HG02981 (cell line): ENCODE measurements around the gene ALPL.

Experiments used
- ATAC-seq: cut with Tn5 transposase; IDR thresholded peaks from one replicate; pipeline ENCODE4 v1.9.1; 2021; ENCODE audit warnings: mild to moderate bottlenecking, moderate library complexity; ENCODE audit not compliant: unreplicated experiment

Gene ALPL

DNA sequence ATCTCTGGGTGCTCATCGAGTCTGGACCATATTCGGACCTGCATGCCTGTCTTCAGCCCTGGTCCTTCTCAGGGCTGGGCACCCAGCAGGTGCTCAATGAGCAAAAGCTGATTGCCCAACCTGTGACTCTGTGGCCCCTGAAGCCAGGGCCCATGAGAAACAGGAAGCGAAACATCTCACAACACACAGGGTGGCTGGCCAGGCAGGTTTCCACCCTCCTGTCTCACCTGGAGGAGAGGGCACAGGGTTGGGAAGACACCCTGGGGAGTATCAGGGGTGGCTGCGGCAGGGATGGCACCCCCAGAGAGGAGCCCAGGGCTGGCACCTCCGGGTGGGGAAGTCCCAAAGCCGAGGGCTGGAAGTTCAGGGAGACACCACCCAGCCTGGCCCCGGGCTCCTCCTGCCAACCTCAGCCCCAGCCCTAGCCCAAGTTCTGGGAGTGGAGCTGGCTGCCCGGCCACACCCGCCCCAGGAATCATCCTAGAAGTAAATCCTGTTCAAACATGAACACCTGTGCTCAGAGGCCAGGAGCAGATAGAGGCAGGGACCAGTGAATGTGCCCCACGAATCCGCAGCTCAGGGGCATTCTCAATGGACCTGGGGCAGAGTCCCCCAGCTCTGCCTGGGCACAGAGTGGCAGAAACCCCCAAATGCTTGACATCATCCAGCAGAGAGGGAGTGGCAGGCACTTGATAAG is 105.3 kb downstream of the ALPL start:
- ATAC-seq: no peak

DNA sequence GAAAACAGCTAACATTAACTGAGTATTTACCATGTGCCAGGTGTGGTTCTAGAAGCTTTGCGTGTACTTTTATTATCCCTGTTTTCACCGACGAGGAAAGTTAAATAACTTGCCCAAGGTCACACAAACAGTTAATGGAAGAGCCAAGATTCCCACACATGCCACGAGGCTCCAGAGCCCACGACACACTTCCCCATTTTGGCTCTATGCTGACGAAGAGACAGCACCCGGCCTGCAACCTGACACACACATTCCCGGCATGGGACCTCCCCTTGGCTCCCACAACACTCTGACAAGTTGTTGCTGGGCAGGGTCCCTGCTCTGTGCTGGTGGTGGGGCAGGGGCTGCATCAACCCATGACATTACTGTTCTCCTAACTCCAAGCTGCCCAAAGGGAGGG is 107.1 kb downstream of the ALPL start:
- ATAC-seq: no peak

DNA sequence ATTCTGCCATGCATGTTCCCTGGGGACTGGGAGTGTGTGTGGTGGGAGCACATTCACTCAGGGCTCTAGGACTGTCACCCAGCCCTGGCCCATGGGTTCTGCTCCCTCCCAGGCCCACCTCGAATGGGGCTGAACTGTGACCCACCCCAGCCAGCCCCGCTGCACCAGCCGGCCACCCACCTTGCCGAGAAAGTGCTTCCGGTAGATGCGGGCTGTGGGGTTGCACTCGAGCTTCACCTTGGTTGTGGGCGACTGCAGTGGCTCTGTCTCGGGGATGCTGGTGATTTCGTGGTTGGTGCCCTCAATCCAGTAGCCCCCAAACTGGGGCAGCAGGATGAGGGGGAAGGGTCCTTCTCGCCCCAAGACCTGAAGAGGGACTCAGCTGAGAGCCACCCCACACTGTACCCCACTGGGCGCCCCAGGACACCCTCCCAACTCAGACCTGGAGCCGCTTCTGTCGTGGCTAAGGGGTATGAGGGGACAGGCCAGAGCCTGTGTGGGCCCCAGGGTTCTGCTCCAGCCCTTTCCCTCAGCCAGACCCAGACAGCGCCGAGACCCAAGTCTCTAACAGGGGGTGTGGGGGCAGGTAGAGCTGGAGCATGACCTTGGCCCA is 108.0 kb downstream of the ALPL start:
- ATAC-seq: no peak

DNA sequence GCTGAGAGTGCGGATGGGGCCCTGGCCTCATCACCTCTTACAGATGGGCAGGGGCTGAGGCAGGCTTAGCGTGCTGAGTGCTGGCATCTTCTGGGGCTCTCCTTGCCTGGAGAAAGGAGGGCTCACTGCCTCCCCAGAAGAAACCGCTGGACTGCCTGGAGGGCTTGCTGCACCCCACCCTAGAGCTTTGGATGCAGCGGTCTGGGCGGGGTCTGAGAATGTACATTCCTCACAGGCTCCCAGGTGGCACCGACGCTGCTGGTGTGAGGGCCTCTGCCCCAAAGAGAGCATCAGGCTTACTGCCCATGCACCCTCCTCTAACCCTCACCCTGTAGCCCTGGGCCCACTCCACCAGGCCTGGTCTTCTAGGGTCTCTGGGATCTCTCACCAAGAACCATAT is 108.8 kb downstream of the ALPL start:
- ATAC-seq: no peak

DNA sequence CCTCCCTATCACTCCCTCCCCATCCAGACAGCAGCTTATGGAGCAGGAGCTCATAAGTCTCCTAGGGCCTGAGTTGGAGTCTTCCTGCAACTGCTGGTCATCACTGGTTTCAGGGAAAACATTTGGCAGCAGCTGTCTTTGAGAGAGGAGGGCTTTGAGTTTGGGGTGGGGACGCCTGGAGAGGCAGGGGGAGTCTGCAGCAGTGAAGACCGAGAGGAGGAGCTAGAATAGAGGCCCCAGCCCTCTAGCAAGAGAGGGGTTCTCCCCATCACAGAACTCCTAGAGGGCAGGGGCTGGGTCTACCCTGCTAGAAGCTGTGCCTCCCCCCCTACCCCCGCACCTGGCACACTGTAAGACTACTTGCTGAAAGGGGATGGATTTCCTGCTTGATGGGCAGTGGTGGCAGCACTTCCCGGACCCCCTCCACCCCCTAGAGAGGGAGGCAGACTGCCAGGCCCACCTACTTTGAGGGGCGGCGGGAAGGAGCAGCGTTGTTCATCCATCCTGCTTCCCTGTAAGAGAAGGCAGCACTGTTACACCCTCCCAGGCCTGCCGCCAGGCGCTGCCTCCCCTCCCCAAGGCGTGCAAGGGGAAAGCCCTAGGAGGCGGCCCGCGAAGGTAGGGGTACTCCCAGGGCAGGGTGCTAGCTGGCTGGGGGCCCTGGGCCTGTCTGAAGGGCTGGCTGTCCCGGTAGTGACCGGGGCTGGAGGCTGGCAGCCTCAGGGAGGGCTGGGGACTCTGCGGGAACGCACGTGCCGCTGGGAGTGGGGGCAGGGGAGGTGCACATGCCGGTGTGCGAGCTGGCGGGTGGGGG is 109.5 kb downstream of the ALPL start:
- no peak for ATAC-seq

DNA sequence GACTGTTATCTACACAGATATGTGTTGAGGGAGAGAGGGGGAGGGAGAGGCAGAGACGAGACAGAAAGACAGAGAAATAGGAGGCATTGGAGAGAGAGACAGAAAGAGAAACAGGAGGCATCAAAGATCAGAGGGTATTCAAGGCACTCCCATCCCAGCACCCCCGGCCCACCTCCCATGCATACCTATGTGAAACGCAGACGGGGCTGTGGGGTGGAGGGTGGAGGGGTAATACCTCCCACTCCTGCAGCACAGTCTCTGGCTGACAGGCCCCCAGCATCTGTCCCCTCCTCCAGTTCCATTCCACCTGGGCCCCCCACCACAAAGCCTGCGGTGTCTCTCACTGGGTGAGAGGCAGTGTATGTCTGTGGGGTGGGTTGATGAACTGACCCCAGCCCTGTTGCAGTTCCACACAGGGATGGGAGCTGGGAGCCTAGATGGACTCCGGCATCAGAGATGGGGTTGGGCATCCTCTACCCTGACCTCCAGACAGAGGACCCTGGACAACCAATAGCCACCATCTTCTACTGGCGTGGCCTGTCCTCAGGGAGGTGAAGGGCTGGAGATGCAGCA is 110.2 kb downstream of the ALPL start:
- ATAC-seq: no peak

DNA sequence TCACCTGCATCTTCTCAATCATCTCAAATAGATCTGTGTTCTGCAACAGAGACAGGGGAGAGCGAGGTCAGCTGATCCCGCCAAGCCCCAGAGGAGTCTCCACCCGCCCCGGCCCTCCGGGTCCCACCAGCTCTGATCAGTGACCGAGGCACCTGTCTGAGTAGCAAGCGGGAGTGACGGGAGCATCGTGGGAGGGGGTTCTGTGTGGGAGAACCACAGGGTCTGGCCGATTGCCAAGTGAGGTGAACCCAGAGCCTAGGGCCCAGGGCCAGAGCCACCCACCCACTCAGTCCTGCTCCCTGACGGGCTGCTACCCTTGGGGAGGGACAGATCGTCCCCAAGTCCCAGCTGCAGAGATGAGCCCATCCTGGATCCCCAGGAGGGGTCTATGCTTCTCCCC is 110.8 kb downstream of the ALPL start:
- no peak for ATAC-seq

DNA sequence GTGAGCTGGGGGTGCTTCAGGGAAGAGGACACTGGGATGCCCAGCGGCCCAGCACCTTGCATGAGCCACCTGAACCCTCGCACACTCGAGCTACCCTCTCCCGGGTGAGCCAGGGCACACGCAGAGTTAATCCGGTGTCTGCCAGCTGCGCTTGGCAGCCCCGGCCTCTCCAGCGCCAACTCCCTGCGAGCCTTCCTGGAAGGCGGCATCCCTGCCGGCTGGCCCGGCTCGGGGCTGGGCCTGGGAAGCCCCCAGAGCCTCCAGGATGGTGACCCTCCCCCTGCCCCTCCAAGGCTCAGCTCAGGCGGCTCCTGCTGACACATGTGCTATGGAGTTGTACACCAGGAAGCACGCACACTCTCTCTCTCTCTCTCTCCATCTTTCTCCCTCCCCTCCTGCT is 111.3 kb downstream of the ALPL start:
- ATAC-seq: no peak

DNA sequence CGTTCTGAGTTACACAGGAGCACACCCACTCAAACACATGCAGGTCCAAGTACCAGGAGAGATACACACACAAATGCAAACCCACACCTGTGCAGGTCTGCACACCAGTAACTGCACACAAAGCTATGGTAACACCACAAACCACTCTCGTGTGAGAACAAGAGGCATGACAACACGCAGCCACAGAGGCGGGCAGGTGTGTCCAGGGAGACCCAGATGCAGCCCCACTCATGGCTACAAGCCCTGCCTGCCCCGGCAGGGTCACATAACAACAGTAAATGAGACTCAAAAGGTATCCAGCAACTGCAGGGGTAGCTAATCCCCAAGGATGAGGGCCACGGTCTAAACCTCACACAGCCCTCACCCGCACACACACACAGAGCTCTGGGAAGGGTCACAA is 111.8 kb downstream of the ALPL start:
- ATAC-seq: no peak

DNA sequence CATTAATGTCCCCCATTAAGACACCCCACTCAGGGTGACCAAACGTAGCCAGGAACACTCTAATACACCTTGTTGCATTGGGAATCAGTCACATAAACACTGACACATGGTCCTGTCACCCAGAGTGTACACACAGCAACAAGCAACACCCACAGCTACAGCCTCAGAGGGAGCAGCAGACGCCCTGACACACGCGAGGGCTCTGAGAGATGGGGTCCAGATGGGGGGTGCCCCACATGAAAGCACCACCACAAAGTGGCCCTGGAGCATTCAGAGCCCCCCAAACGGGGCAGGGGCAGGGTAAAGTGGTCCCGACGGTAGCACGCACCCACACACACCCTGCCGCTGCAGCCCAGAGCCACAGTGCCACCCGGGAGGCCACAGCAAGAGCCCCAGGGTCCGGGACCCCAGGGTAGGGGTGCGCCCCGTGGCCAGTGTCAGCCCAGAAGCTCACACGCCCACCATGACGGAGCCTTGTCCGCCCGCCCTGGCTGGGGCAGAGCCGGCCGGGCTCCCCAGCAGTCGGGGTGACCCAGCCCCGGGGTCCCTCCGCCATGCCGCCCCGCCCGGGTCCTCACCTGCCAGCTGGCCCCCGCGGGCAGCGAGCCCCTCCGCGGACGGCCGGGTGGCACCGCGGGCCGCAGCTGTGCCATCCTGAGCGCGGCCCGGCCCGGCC is 112.7 kb downstream of the ALPL start:
- ATAC-seq: no peak

DNA sequence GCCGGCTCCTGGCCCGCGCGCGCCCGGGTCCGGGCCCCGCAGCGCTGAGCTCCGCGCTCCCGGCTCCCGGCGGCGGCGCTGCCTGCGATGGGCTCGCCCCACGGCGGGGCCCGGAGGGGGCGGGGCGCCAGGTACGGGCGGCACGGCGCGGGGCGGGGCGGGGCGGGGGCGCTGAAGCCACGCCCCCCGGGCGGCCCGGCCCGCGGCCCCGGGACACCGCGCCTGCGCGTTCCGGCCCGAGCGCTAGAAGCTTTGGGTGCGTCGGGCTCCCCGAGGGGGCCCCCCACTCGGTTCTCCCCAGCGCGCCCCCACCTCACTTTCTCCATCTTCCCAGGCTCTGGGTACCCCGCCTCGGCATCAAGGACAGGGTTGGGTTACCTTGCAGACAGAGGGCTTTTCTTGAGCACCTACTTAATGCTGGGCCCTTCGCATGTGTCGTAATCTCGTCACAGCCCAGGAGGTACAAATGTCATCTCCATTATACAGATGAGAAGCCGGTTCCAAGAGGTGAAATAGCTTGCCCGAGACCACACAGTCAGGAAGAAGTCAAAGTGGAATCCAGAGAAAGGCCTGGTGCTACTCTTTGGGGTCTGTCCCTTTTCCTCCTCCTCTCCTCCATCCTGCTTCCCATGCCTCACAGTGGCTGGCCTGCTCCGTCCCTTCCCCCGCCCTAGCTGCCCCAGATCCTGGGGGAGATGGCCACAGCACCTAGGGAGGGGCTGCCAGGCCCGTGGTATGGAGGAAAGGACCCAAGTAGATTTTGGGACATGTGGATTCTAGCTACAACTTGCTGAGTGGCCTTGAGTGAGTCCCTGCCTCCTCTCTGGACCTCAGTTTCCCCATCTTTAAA is 113.5 kb downstream of the ALPL start:
- no peak for ATAC-seq

DNA sequence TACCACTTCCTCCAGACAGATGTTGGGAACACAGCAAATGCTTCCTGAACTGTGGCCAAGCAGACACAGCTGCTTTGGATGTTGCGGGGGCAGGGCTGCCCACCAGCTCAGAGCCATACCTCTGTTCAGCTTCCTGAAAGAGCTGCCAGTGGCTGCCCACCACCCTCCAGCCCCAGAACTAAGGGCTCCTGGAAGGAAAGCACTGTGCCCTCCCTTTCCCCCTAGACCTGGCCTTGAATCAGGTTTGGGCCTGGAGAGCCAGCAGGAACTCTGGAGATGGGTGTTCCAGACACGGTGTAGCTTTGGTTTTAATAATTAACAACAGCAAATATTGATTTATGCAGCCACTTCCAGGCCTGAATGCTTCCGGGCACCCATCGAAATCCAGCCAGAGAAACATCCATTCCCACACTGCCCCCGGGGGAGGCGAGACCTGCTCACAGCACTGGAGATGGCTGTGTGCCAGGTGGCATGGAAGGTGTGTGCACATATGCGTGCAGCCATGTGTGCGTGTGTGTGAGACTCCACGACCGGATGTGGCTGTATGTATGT is 114.3 kb downstream of the ALPL start:
- no peak for ATAC-seq

DNA sequence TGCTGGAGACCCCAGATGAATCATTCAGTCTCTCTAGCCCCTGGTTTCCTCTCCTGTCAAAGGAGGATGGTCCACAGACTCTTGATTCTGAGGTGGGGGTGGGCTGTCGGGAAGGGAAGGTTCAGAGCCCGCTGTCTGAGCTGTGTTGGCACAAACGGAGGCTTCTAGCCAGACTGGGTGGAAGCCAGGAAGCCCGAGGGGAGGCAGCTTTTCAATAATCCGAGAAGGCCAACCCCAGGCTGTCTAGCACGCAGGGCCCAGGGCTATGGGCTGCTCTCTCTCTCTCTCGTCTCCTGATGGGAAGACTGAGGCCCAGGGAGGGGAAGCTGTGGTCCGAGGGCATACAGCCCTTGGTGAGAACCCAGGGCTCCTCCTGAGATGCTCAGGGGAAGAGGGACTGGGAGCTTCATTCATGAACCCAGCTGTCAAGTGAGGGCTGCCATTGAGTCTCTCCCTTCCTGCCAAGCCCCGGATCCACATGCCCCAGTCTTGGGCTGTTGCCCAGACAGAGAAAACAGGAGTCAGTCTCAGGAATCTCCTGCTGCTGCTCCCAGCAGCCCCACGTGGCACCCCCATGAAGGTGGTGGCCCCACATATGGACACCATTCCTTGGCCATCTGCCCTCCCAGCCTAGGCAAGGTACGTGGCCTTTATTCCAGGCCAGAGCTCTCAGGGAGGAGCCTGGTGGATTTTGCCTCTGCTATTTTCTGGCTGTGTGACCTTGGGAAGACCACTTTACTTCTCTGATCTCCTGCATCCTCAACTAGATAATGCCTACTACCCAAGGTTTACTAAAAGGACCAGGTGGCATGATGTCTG is 115.6 kb downstream of the ALPL start:
- ATAC-seq: no peak

DNA sequence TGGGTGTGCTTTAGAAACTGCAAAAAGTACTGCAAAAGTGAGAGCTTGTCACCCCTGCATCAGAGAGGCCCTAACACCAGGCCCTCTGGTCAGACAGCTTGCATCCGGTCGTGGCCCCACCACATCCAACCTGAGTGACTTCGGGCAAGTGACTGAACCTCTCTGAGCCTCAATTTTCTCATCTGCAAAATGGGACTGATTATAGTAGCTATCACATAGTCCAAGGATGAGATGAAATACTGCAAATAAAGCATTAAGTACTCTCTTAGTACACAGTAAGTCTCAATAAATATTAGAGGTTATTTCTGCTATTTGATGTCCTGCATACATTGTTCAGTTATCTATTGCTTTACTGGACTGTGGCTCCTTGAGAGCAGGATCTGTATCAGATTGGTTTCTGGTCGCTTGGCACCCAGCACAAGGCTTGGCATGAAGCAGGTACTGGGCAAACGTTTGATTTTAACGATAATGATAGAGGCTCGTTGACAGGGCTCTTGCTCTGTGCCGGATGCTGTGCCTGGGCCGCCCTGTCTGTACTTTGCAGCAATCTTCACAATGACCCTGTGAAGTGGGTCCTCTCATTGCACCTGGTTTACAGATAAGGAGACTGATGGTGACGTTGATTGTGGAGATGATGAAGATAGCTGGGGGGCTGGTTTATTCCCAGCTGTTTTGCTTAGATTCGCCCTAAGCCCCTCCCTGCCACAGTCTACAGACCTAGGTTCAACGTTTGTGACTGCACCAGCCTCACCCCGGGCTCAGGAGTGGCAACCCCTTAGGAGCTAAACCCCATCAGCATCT is 116.4 kb downstream of the ALPL start:
- no peak for ATAC-seq

DNA sequence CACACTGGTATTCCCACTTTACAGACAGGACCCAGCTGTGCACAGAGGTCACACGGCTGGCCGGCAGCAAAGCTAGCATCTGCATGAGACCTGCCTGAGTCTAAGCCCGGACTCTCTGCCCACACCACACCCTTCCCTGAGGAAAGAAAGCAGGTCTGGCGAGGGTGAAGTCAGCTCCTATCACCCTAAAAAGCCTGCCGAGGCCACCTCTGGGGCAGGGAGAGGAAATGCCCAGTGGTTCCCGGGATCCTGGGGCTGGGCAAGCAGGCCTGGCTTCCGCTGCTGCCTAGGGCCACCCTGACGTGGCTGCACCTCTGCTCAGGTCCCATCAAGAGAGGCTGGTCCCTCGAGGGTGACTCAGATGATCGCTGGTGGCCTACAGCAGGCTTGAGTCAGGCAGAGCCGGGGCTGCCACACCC is 117.7 kb downstream of the ALPL start:
- ATAC-seq: no peak
